ENCODE measurements around the gene AHCYL1. TPM values are rescaled to one million over a fixed set of nuclear protein-coding genes. Genes with fewer than 3 reads are reported as not detected.

Gene AHCYL1
- total RNA-seq, 1 experiment from 2014 or later = 89.0 TPM

DNA sequence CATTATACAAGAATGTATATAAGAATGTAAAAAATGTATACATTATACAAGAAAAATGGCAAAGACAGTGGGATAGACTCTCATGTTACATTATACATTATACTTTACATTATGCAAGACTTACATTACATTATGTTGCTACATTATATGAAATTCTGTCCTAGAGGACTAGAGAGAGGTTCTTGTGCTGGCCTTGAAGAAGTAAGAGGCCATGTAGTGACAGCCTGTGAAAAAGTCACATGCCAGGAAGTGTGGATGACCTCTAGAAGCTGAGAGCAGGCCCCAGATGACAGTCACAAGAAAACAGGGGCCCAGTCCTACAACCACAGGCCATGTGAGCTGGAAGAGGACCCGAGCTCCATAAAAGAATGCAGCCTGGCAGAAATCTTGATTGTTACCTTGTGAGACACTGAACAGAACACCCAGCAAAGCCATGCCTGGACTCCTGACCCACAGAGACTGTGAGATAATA lies 30.5 kb upstream of the AHCYL1 start:
- Histone ChIP-seq H3K4ac (ENCODE audit: low read depth, low read length) (no peak overlapping the region), H4K91ac (ENCODE audit: insufficient read length, low read depth, low read length) (no peak overlapping the region), H2AFZ (ENCODE audit: low read length) (no peak overlapping the region), H3K18ac (ENCODE audit: insufficient read length, low read depth, low read length) (no peak overlapping the region), H3K23me2 (ENCODE audit: insufficient read length, low read depth, low read length, poor library complexity, severe bottlenecking) (no peaks in the 10 kb centered on the region), H4K8ac (replicated peaks; ENCODE audit: insufficient read length, low read depth, low read length) (no peak overlapping the region), H3K79me2 (ENCODE audit: insufficient read depth, low read length) (no peaks in the 10 kb centered on the region), H4K20me1 (ENCODE audit: control insufficient read depth, insufficient read depth, insufficient read length) (no peaks in the 10 kb centered on the region), H2BK5ac (ENCODE audit: insufficient read length, low read length) (no peak overlapping the region), H3K23ac (ENCODE audit: insufficient read length, low read depth, low read length) (no peak overlapping the region), H3K14ac (ENCODE audit: insufficient read depth, low read length) (no peak overlapping the region), H2BK15ac (ENCODE audit: low read depth, low read length) (no peak overlapping the region), H3T11ph (ENCODE audit: low read length) (no peak overlapping the region), H4K5ac (ENCODE audit: insufficient read length, low read depth, low read length) (no peak overlapping the region), H3K27ac (ENCODE audit: insufficient read length, low read depth, low read length) (no peak overlapping the region), H3K4me1 (ENCODE audit: insufficient read depth, low read length) (no peaks in the 10 kb centered on the region), H2BK120ac (ENCODE audit: low read depth, low read length, poor library complexity, severe bottlenecking) (no peak overlapping the region), H3K9ac (ENCODE audit: extremely low read depth, insufficient read length, low read length) (no peak overlapping the region), H3K27me3 (ENCODE audit: insufficient read depth, low read length) (peaks cover 12% of the 10 kb centered on the region; the same call in 1 of the 2 replicates), H2BK20ac (ENCODE audit: low read depth, low read length, poor library complexity, severe bottlenecking) (no peak overlapping the region), H2AK5ac (ENCODE audit: insufficient read length, low read length) (no peak overlapping the region), H3K79me1 (ENCODE audit: insufficient read depth, low read depth, low read length, poor library complexity, severe bottlenecking) (no peaks in the 10 kb centered on the region), H3K56ac (ENCODE audit: insufficient read length, low read depth, low read length) (no peak overlapping the region), H3K9me3 (ENCODE audit: control insufficient read depth, low read depth, low read length) (no peaks in the 10 kb centered on the region), H2BK12ac (ENCODE audit: insufficient read length, low read depth, low read length) (no peak overlapping the region), H3K4me2 (ENCODE audit: insufficient read depth, insufficient read length, low read length) (no peak overlapping the region)
- TF ChIP-seq, protein P1, sequence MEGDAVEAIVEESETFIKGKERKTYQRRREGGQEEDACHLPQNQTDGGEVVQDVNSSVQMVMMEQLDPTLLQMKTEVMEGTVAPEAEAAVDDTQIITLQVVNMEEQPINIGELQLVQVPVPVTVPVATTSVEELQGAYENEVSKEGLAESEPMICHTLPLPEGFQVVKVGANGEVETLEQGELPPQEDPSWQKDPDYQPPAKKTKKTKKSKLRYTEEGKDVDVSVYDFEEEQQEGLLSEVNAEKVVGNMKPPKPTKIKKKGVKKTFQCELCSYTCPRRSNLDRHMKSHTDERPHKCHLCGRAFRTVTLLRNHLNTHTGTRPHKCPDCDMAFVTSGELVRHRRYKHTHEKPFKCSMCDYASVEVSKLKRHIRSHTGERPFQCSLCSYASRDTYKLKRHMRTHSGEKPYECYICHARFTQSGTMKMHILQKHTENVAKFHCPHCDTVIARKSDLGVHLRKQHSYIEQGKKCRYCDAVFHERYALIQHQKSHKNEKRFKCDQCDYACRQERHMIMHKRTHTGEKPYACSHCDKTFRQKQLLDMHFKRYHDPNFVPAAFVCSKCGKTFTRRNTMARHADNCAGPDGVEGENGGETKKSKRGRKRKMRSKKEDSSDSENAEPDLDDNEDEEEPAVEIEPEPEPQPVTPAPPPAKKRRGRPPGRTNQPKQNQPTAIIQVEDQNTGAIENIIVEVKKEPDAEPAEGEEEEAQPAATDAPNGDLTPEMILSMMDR (conservative IDR thresholded peaks at IDR 0.05) = no peak
- Mint-ChIP-seq H3K4me1 (peaks cover 0 to 25% of the 10 kb centered on the region in 2 experiments), H3K27ac (no peak overlapping the region), H3K9me3 (no peaks in the 10 kb centered on the region), H3K27me3 (ENCODE audit: low read depth) (peaks cover 41% of the 10 kb centered on the region), H3K36me3 (ENCODE audit: insufficient read depth in 1 of 3, low read depth in 3 of 3) (no peaks in the 10 kb centered on the region), H3K4me3 (no peak overlapping the region)
- DNase-seq = no peak
- WGBS (ENCODE audit: extremely low coverage, insufficient read length, low lambda C conversion rate) = no CpG with 5 or more reads among the region's 1 CpG

Data from H9 (cell line).